GM18520 (cell line): ENCODE measurements around the gene PDE1A.
"Not testable (repeated sequence)": the region's sequence is repeated elsewhere in the genome, so short reads cannot be mapped to it uniquely, and the experiment has no call there.

ENCODE experiments used
- ATAC-seq: cut with Tn5 transposase; IDR thresholded peaks from one replicate; pipeline ENCODE4 v1.9.1; 2021; ENCODE audit not compliant: unreplicated experiment

PDE1A gene

DNA sequence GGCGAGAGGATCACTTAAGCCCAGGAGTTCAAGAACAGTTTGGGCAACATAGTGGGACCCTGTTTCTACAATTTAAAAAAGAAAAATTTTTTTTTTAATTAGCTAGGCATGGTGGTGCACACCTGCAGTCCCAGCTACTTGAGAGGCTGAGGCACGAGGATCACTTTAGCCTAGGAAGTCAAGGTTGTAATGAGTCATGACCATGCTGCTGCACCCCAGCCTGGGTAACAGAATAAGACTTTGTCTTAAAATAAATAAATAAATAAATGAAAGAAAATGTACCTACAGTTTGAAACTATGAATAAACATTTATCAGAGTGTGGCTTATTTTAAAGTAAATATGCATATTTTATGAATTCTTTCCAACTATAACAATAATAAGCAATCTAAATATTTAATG lies 16.7 kb downstream of the PDE1A start:
- ATAC-seq: no peak

DNA sequence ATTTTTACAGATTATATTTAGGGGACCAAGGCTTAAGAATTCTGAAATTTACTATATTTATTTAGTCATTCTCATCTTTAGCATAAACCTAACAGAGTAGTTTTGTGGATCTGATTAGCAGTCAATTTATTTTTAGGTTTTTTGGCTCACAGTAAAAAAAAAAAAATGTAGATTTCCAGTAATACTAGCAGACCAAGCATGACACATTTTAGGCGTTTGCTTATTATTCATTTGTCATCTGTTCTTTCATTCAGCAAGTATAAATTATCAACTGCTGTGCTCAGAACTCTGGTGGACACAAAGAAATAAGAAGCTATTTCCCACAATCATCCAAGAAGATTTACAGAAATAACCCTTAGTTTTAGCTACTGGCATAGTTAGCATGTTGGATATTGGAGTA lies 20.6 kb downstream of the PDE1A start:
- ATAC-seq: no peak

DNA sequence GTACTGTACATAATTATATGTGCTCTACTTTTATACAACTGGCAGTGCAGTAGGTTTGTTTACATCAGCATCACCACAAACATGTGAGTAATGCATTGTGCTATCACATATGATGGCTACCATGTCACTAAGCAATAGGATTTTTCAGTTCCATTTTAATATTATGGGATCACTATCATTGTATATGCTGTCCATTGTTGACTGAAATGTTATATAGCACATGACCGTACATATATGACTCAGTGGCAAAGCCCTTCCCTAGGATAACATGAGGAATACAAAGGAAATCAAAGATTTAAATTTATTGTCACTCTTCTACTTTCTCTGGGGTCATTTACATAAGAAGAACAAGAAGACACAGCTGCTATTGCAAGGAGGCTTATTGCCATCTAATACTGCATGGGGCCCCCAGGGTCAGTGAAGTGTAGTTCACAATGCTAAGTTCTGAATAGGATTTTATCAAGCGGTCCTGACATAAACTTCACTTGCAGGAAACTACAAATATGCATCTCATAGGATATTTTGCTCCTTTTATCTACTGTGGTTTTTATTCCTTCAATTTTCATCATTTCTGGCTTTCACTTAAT lies 21.8 kb downstream of the PDE1A start:
- no peak for ATAC-seq

DNA sequence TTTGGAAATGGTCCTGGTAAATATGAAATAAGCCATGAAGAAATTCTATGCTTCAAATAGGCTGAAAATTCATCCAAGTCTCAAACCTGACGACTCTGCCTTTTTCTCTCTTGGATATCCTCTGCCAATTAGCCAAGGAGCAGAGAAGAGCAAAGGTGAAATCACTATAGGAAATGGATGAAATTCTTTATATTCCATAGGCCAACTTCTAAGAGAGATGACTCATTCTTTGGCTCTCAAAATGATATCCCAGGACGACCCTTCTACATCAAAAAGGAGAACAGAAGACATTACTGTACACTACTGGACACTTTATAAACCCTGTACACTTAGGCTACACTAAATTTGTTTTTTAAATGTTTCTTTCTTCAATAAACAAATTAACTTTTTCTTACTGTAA lies 22.7 kb downstream of the PDE1A start:
- ATAC-seq: no peak

DNA sequence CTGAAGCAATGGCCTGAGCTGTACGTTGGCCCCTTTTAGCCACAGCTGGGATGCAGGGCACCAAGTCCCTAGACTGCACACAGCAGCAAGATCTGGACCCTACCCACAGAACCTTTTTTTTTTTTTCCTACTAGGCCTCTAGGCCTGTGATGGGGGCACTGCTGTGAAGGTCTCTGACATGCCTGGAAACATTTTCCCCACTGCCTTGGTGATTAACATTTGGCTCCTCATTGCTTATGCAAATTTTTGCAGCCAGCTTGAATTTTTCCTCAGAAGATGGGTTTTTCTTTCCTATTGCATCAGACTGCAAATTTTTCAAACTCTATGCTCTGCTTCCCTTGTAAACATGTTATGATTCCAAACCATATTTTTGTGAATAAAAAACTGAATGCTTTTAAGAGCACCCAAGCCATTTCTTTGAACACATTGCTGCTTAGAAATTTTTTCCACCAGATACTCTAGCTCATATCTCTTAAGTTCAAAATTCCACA lies 33.5 kb downstream of the PDE1A start:
- no peak for ATAC-seq

DNA sequence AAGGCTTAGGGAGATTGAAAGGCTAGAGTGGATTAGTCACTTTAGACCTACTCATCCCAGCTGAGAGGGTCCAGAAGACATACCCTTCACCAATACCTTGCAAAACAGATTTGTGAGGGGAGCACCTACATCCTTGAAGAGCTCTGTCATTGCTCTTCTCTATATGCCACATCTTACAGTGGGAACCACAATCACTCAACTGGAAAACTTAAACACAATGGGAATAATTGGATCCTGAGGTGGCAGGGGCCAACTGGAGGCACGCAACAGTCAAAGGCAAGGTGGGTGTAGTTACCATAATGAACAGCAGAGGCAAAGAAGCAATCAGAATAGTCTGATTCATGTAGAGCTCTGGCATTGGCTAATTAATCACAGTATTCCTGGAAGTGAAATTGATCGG lies 35.4 kb downstream of the PDE1A start:
- ATAC-seq: no peak

DNA sequence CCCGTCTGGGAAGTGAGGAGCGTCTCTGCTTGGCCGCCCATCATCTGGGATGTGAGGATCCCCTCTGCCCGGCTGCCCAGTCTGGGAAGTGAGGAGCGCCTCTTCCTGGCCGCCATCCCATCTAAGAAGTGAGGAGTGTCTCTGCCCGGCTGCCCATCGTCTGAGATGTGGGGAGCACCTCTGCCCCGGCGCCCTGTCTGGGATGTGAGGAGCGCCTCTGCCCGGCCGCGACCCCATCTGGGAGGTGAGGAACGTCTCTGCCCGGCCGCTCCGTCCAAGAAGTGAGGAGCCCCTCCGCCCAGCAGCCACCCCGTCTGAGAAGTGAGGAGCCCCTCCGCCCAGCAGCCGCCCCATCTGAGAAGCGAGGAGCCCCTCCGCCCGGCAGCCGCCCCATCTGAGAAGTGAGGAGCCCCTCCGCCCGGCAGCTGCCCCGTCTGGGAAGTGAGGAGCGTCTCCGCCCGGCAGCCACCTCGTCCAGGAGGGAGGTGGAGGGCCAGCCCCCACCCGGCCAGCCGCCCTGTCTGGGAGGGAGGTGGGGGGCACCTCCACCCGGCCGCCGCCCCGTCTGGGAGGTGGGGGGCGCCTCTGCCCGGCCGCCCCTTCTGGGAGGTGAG lies 40.5 kb downstream of the PDE1A start:
- ATAC-seq: not testable (repeated sequence)

DNA sequence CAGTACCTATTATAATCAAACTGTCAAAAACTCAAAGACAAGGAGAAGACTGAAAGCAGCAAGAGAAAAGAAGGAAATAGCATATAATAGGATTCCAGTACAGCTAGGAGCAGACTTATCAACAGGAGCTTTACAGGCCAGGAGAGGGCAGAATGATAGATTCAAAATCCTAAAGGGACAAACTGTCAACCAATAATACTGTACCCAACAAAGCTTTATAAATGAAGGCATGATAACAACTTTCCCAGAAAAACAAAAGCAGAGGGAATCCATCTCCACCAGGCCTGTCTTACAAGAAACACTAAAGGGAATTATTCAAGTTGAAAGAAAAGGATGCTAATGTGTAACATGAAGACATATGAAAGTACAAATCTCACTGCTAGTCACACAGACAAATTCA lies 42.0 kb downstream of the PDE1A start:
- ATAC-seq: no peak

DNA sequence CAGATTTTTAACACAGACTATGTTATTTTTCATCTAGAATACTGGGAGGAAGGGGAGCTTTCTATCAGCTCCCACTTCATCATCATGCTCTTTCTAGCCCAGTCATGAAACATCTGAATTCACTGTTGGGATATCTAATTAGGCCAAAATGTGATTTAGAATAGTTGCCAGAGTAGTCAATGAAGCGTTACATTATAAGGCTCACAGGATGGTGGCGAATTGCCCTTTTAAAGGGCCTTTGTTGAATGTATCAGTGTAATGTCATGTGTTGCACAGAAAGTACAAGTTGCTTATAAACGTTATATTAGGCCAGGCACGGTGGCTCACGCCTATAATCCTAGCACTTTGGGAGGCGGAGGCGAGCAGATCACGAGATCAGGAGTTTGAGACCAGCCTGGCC lies 45.6 kb downstream of the PDE1A start:
- no peak for ATAC-seq

DNA sequence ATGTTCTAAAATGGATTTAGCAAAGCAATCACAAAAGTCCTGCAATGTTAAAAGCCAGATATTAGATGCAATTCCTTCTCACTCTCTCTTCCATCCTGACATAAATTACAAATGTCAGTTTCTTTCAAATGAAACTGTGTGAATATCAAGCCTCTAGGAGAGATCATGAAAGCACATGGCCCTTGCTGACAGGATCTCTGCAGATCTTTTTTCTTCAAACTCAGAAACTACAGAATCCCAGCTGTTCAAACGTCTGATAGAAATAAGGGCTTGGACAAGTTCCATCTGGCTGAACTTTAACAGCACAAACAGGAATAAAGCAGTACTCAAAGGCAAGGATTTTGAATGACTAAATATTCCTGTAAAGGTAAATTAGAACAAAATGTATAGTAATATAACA lies 47.6 kb downstream of the PDE1A start:
- no peak for ATAC-seq

DNA sequence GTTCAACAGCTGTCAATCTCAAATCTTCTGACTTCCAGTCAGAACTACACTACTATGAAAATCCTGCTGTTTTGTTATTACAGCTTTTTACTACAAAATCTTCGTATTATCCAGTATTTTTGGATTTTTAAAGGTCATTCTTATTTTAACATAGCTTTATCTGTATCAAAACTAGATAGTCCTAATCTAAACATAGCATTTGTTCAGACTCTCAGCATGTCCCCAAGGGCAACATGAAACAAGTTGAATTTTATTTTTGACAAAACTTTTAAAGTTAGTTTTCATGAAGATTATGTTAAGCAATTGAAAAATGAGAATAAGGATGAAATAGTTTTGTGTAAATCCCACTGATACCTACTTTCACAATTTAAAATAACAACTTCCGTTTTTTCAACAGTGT lies 48.1 kb downstream of the PDE1A start:
- ATAC-seq: no peak

DNA sequence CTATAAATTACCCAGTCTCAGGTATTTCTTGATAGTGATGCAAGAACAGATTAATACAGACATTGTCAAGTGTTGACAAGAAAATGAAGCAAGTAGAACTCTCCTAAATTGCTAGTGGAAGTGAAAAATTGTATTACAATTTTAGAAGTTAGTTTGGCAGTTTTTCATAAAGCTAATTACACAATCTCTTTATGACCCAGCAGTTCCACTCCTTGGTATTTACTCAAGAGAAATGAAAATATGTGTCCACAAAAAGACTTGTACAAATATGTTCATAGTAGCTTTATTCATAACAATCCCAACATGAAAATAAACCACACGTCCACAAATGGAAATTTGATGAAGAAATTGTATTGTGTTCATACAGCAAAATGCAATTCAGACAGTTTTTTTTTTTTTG lies 49.4 kb downstream of the PDE1A start:
- ATAC-seq: no peak

DNA sequence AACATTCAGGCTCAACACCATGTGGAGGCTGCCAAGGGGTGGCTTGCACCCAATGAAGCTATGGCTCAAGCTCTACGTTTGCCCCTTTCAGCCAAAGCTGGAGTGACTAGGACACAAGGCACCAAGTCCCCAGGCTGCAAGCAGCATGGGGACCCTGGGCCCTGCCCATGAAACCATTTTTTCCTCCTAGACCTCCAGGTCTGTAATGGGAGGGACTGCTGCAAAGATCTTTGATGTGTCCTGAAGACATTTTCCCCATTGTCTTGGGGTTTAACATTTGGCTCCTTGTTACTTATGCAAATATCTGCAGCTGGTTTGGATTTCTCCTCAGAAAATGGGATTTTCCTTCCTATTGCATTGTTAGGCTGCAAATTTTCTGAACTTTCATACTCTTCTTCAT lies 51.0 kb downstream of the PDE1A start:
- no peak for ATAC-seq

DNA sequence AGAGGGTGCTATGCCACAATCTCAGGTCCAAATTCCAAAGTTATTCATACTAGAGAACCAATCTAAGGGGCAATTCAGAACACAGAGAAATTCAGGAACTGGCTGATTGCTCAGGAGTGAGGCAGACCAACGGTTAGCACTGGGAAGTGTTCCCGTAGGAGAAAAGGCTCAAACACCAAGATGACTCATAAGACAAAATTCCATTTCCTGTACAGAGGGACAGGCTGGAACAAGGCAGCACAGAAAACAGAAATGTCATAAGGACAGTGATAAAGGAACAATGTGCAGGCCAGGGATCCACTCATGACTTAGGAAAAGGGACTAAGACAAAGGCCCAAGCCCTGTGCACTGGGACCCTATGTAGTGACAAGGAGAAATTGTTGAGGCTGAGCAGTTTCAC lies 54.2 kb downstream of the PDE1A start:
- ATAC-seq: no peak

DNA sequence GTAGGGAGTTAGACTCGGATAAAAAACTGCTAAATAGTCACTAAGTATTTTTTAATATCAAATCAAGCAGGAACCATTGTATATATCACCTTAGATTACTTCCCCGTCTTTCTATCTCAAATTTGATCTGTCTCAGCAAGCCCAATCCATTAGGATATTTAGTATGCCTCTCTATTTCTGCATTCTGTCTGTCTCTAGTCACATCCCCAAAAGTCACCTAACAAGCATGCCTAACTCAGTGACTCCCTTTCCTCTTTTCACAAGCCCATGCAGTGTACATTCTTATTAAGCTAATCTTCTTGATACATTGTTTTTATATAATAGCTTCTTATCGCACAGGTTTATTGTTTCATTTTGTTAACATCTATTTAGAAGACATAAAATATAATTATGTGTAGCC lies 57.8 kb downstream of the PDE1A start:
- no peak for ATAC-seq

DNA sequence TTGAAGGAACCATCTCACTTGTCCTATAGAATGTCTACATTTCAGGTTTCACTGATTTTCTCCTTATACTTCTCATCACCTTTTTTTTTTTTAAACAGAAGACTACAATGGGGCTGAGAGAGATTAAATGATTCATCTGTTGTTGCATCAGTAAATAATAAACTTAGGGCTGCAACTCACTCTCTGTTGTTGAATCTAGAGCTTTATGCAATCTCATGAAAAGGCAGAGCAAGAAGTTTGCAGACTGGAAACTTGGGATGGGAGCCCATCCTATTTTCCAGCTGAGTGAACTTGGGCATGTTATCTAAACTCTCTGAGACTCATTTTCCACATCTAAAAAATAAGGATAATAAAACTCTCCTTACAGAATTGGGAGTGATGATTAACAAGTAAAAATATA lies 58.4 kb downstream of the PDE1A start:
- ATAC-seq: no peak

DNA sequence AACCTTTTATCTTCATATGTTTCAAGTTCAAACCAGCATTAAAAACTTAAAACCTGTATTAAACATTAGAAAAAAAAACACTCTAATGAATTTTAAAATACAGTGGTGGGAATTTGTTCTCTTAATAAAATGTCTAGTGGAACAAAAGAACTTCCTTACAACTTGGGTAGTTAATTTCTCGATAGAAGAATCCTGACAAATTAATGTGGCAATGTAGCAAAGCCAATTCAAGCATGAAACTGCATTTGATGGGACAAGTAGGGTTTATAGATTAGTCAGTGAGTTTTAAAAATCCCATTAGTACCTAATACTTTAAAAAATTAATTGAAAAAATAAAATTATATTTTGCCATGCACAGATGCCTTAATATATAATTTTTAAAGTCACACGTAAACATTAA lies 59.4 kb downstream of the PDE1A start:
- no peak for ATAC-seq

DNA sequence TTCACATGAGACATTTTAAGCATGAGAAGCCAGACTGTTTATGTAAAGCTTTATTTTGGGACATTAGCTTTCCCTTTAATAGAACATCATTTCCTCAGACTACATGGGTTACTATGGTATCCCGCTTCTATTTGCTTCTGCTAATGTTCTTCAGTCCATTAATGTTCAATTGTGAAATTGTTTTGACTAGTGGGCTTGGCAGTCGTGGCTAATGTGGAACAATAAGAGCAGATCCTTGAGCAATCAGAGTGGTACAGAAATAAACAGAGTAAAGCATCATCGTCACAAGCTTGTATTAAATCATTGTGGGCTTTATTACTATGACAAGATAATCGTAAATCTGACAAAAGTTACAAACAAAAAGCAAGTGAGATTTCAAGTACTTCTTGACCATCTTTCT lies 60.2 kb downstream of the PDE1A start:
- ATAC-seq: no peak

DNA sequence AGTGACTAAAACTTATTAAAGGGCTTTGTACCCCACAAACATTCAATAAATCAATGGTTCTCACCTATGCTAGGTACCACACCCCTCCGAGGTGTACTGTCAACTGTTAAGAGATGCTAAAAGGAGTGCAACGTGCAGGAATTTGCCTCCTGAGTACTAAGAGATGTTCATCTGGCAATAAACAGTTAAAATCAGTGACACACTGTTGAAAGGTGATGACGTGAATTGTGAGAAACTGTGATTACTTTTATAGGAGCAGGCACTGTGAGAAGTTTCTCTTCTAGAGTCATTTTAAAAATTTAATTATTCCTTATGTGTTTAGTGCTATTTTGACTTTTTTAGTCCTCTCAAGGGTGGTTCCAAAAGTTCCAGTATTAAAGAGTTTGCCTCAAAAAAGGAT lies 61.0 kb downstream of the PDE1A start:
- no peak for ATAC-seq

DNA sequence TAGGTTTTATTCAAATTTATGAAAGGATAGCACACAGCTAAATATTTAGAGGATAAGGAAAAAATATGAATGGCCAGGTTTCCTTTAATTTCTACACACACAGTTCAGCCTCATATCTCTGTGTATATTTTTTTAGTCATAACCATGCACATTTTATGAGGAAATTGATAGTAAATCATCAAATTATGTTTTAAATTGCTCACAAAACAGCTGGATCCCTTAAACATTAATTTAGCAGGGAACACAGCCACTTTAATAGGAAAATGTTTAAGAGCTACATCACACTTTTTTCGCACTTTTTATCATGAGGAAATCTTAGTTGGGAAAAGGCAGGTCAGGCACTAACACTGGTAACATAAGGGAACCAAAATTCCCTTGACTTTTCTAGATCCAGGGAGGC lies 65.4 kb downstream of the PDE1A start:
- ATAC-seq: no peak

DNA sequence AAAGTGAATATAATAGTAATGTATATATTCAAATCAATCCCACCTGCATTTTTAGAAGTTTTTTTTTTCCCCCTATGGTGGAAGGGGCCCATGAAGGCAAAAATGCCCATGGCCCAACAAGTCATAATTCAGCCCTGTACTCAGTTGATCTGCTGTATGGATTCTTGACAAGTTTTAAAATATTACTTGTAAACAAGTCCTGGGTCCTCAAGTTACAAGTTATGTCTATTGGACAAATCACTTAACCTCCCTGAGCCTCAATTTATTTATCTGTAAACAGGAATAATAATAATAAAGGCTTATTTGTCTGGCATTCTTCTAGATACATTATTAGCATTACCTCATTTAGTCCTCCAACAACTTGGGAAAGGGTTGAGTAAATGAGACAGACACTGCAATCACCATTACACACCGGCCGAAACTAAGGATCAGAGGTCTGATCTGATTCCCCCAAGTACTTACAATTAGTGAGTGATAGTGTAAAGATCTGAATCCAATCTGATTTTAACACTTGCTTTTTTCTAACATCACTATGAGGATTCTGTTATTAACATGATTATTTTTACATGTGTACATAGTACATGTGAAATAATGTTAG lies 66.1 kb downstream of the PDE1A start:
- no peak for ATAC-seq

DNA sequence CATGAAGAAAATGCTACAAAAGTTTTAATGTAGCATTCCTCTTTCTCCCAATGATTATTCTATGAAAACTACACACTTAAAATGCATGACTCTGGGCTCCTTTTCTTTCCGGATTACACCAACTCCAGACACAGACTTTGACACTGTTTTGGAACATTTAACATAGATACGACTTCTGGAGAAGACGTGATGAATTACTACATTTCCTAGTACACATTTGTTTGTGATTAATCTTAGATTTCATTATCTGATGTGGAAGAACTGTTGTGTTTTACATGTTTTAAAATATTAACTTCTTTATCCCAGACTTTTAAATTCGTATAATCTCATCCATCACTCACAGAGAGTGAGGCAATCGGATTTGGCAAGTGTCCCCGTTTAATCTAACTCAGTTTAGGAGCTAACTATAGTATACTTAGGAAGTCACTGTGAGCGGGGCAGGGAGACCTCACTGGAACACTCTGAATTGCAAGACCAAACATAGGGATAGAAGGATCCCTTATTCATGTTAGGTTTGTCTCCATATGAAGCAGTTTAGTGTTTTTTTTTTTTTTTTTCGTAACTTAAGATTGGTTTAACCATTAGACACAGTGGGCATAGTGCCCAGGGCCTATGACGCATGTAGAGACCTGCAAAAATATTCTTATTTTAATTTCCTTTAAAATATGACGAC lies 66.7 kb downstream of the PDE1A start:
- ATAC-seq: no peak
